Measurements from ENCODE around the gene PRIM1. TPM values are rescaled to one million over a fixed set of nuclear protein-coding genes. Genes with fewer than 3 reads are reported as not detected.

Gene PRIM1
- polyA plus RNA-seq, 4 donors, result 16.0 to 20.9 (median 20.0) TPM

Other genes with a start within 250 kb of the PRIM1 start
- 10 to 100 TPM; 36.2 to 50.5 (median 42.6) TPM for gene RBMS2, start 230.5 kb downstream of the PRIM1 start, polyA plus RNA-seq (ENCODE audit: insufficient read length in 4 of 4)
- 10 to 100 TPM; 72.5 to 89.3 (median 81.7) TPM for gene BAZ2A, start 122.0 kb downstream of the PRIM1 start, polyA plus RNA-seq (ENCODE audit: insufficient read length in 4 of 4)
- 1,000 to 10,000 TPM; 1,014 to 1,093 (median 1,047) TPM for gene ATP5F1B, start 106.3 kb downstream of the PRIM1 start, polyA plus RNA-seq (ENCODE audit: insufficient read length in 4 of 4)
- 100 to 1,000 TPM; 325 to 383 (median 364) TPM for gene PTGES3, start 64.0 kb downstream of the PRIM1 start, polyA plus RNA-seq (ENCODE audit: insufficient read length in 4 of 4)
- 1,000 to 10,000 TPM; 2,242 to 2,254 (median 2,248) TPM for gene NACA, start 27.0 kb downstream of the PRIM1 start, polyA plus RNA-seq (ENCODE audit: insufficient read length in 4 of 4)
- 1 to 10 TPM in 2 of 4 donors, under 1 TPM in 2; 0.79 to 1.4 (median 1.1) TPM for gene HSD17B6, start 11.0 kb upstream of the PRIM1 start, polyA plus RNA-seq (ENCODE audit: insufficient read length in 4 of 4)
- under 1 TPM; 0.11 to 0.25 (median 0.19) TPM for gene SDR9C7, start 182.1 kb upstream of the PRIM1 start, polyA plus RNA-seq (ENCODE audit: insufficient read length in 4 of 4)
- gene RDH16, start 205.3 kb upstream of the PRIM1 start, polyA plus RNA-seq (ENCODE audit: insufficient read length in 4 of 4), result under 1 TPM; 0.43 to 0.64 (median 0.47) TPM